Activated CD8-positive, alpha-beta memory T cell treated with anti-CD3 and anti-CD28 coated beads, Interleukin-2, amount 50 U/mL, for 24 hours (primary cell): ENCODE measurements around the gene APLP2.

ENCODE experiments used
- DNase-seq: peaks from one replicate; pipeline ENCODE4 v3.0.0-alpha.2; 2020; ENCODE audit errors: extremely low read depth

APLP2 gene

DNA sequence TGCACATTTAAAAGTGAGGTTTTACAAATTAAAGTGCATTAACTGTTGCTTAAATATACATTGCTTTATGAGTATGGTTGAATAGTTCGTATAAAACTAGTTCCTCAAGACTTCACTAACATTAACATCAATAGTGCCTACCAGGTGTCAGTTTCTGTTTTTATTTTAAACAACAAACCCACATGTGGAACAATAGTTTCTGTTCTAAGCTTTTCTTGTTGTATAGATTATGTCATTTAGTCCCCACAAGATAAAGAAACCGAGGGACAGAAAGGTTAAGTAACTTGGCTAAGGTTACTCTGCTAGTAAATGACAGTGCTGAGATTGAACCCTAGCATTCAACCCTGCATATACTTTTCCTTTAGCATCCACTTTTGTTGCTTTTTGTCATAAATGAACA lies 48.5 kb downstream of the APLP2 start:
- no peak for DNase-seq

DNA sequence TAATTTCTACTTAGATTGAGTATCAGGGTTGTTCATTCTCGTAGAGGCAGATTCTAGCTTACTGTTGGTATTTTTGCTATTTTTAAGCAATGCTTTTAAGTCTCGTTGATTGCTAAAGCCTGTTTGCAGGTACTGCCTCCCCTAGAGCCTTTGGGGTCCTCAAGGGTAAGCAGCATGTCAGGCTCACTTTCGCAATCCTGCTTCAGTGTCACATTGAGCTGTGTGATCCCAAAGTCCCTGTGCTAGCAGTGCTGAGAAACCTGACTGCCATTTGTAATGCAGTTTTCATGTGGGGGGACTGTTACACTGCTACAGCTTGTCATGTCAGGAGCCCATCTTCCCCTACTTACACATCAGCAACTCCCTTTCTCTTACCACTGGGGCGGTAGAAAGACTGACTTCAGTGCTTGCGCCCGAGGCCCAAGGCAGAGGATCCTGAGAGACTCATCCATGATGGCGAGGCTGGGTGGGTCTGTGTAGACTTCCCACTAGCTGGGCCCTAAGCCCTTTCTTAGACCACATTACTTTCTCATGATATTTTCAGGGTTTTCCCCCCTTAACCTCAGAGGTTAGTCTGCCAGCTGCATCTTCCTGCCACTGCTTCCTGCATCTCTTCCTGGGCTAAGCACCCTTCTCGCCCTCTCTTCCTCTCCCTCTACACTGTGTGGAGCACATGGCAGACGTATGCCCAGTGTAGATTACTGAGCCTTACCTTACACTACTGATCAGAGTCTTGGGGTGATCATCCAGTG lies 49.1 kb downstream of the APLP2 start:
- DNase-seq: no peak

DNA sequence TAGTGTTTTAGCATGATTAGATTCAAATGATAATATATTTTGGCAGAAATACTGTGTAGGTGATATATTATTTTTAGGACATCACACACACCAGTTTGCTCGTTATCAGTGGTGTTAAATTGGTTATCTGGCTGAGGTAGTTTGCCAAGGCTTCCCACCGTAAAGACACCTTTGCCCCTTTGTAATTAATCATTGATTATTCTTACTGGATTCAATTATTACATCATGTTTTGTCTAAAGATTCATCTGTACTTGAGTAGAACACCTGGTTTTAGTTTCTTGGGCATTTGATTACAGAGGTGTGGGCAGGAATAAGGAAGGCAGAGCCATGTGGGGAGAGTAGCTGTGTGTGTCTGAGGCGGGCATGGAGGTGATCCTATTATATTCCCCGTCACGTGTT lies 50.4 kb downstream of the APLP2 start:
- no peak for DNase-seq

DNA sequence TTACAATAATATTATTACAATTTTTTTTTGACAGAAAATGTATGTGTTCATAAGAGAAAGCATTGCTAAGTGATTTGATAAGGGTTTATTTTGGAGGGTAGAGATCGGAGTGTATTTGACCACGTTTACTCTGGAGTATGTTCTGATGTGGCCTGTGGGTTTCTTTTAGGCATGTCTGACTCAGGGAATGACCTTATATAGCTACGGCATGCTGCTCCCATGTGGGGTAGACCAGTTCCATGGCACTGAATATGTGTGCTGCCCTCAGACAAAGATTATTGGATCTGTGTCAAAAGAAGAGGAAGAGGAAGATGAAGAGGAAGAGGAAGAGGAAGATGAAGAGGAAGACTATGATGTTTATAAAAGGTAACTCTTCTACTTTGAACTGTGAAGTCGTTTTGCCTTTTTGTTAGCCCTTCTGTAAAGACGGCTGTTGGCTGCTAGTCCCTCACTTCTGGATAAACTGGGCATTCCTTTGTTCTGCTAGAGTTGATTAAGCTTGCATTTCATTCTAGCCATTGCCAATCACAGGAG lies 51.8 kb downstream of the APLP2 start:
- no peak for DNase-seq

DNA sequence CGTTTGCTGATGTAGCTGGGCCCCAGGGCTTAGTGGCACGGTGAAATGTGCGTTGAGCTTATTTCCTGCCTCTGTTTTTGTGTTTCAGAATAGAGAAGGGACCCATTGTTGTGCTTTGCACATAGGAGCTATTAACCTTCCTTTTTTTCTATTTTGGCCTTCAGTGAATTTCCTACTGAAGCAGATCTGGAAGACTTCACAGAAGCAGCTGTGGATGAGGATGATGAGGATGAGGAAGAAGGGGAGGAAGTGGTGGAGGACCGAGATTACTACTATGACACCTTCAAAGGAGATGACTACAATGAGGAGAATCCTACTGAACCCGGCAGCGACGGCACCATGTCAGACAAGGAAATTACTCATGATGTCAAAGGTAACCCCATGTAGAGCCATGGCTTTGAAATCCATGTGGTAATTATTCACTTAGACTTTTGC lies 52.5 kb downstream of the APLP2 start:
- DNase-seq: no peak

DNA sequence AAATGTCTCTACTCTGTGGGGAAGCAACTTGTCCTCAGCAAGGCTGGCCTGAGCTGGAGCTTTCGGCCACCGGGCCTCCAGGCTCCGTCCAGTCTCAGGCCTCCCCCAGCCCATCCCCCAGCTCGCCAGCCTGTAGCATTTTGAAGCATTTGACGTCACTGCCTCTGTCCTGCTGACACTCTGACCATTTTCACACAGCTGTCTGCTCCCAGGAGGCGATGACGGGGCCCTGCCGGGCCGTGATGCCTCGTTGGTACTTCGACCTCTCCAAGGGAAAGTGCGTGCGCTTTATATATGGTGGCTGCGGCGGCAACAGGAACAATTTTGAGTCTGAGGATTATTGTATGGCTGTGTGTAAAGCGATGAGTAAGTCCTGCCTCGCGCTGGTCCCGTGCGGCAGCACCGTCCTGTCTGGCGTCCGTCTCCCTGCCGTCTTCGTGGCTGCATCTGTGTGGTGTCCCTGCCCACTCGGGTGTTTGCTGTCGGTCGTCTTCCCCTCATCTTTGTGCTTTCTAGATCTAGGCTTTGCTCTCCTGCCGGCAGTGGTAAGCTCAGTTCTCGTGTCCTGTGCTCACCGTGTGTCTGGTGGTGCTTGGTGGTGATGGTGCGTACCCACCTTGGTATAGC lies 53.8 kb downstream of the APLP2 start:
- DNase-seq: no peak

DNA sequence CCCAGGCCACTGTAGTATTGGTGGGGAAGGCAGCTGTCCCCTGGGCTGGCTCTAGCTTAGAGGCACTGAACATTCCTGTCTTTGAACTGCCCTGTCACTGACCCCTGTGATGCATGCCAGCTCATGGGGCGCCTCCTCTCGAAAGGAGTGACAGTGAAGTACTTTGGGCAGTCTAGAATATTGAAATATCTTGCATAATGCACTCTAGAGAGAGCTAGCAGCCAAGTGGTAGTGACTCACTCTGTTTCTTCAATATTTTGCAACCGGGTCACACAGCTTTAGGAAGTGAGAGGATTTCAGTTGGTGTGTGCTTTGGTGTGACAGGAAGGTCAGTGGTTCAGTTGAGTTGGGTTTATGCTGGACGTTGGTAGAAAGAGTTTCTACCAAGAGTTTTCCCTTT lies 54.4 kb downstream of the APLP2 start:
- DNase-seq: no peak

DNA sequence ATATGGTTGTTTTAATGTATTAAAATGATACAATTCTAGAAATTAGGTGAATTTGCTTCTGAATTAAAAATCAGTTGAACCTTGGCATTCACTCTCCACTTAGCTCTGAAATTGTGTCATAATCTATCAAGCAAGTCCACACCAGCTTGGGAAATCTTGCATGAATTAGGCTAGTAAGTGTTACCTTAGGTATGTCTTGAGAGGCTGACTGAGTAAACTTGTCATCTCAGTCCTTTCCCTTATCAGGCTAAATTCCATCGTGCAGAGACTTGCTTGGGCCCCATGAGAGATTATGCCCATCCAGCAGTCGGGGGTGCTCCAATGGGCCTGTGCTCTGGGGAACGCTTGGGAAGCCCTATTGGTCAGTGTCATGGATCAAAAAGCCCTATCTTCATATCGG lies 55.9 kb downstream of the APLP2 start:
- DNase-seq: no peak

DNA sequence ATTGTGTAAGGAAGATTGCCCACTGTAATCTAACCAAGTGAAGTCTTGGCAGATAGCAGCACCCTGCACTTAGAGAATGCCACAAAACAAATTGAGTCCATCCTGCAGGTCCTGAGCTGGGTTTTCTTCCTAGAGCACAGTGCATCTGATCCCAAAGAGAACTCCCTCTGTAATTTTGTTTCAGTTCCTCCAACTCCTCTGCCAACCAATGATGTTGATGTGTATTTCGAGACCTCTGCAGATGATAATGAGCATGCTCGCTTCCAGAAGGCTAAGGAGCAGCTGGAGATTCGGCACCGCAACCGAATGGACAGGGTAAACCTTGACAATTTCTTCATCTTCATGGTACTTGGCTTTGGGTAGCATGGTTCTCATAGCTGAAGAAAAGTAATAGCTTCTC lies 56.8 kb downstream of the APLP2 start:
- no peak for DNase-seq

DNA sequence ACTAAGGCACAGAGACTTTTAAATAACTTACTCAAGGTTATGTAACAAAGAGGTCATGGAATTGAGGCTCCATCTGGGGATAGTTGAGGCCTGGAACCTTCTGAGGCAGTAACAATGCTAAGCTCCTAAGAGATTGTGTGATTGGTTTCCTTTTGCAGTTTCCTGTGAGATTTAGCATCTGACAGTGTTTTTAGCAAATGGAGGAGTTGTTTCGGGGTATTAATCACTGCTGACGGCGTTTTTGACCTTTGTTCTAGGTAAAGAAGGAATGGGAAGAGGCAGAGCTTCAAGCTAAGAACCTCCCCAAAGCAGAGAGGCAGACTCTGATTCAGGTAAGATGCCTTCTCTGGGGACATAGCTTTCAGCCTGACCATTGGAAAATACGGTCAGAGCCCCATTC lies 57.8 kb downstream of the APLP2 start:
- DNase-seq: no peak

DNA sequence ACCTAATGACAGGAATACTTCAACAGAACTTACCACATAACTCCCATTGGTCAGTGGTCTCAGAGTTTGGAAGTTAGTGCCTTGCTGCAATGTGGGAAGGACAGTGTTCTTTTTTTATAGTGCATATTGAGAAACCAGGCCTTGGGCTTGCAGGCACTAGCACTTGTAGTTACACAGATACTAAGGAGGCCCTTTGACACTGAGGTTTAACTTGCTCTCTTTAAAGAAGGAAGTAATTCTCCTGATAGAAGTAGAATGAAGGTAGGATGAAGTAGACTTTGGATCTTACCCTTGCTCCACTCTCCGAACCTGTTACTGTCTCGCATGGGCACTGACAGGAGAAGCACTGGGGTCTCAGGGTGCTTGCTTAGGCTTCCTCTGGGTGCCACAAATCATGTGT lies 58.9 kb downstream of the APLP2 start:
- DNase-seq: no peak

DNA sequence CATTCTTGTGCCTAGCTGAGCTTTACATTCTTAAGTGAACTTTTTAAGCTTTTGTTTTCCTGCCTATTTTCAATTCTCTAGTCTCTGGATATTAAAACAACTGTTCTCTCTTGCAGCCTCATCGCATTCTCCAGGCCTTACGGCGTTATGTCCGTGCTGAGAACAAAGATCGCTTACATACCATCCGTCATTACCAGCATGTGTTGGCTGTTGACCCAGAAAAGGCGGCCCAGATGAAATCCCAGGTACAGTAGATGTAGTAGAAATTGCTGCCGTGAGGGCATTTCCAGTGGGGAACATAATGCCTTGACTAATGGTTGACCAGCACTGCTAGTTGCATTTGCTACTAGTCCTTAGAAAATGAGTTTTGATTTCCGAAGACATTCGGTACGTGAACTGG lies 60.2 kb downstream of the APLP2 start:
- DNase-seq: no peak

DNA sequence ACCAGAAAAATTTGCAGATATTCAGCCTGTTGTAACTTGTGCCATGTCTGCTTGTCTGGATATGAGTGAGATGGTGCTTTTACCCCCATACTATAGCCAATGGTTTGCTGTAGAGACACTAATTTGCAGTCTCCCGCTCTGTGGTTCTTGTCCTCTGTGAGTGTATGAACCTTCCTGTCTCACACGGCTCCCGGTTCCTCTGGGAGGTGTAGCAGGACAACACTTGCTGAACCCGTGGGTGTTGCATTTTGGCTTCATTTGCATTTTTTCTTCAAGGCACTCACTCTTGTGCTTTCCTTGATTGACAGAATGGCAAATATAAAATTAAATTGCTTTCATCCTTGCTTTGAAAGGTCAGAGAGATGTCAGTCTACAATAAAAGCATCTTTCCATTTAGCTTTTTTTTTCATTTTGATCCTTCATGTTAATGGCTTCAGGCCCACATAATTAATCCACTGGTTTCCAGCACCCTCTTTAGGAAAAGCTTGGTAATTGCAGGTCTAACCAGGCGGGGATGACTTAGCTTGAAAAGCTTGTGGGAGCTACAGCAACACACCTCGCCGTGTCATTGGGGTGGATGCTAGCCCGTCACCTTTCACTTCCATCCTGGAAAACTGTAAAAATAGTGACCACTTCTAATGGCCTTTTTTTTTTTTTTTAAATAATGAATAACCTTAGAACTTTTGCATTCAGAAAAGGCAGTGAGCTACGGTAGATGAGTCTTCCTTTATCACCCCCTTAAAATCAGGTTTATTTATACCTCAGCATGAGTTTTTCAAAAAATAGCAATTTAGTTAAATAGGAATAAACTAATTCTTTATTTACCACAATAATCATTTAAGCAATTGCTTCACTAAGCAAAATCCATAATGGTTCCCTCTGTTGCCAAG lies 62.5 kb downstream of the APLP2 start:
- DNase-seq: peak; percentile 30

DNA sequence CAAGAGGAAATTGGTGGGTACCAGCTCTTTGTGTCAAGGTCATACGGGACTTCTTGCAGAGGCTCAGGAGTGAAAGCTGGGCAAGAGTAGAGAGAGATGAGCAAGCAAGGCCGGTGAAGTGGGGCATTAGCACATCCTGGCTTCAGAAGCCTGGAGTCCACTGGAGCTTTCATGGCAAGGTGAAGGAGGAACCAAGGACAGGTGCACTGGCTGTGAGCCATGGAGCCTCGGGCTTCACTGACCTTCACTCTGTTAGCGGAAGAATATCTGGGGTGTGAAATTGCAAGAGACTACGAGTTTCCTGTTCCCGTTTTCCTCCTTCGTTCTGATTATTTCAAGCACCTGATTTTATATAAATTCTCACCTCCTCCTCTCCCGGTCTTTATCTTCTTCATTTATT lies 64.0 kb downstream of the APLP2 start:
- no peak for DNase-seq

DNA sequence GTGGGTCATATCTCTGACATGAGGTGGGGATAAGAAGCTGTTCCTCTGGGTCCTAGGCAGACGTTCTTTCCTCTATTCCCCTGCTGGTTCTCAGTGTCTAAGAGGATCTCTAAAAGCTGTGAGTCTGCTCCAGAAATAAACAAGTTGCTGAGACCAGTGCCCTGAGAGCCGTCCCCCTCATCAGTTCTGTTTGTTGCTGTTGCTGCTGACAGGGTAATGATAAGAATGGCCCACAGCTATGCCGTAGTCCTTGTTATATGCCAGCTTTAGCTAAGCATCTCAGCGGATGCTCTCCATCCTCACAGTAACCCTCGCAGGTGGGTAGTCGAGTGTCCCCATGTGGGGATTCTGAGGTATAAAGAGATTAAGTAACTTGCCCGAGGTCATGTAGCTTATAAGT lies 66.4 kb downstream of the APLP2 start:
- DNase-seq: no peak

DNA sequence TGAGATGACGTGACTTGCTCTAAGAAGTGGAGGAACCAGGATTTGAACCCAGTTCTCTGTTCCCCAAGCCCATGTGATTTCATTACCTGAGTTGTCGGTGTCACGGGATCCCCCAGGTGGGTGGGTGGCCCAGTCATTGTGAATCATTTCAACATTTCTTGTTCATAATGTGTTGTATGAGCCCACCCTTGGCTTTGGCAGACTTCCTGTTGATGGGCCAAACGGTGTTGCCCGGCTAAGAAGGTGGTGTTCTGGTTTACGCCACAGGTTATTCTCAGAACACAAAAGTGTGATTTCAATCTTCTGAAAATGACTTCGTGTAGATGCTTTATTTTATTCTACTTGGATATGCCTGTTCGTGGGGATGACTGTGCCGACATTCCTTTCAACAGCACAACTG lies 68.3 kb downstream of the APLP2 start:
- DNase-seq: no peak

DNA sequence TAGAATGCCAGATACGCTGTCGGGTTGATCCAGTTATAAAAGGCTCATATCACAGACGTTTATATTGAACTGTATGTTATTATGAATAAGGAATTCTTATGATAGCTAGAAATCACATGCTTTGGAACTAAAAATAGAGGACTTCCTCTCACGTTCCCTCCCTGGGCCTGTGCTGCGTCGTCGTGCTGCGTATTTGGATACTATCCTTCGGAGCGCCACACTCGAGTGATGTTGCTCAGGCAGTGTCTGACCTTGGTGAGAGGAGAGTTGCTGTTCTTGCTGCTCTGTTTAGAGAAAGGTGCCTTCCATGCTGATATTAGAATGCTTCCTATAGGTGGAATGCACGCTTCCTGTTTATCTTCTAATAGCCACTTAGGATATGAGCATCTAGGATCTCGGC lies 69.7 kb downstream of the APLP2 start:
- DNase-seq: no peak

DNA sequence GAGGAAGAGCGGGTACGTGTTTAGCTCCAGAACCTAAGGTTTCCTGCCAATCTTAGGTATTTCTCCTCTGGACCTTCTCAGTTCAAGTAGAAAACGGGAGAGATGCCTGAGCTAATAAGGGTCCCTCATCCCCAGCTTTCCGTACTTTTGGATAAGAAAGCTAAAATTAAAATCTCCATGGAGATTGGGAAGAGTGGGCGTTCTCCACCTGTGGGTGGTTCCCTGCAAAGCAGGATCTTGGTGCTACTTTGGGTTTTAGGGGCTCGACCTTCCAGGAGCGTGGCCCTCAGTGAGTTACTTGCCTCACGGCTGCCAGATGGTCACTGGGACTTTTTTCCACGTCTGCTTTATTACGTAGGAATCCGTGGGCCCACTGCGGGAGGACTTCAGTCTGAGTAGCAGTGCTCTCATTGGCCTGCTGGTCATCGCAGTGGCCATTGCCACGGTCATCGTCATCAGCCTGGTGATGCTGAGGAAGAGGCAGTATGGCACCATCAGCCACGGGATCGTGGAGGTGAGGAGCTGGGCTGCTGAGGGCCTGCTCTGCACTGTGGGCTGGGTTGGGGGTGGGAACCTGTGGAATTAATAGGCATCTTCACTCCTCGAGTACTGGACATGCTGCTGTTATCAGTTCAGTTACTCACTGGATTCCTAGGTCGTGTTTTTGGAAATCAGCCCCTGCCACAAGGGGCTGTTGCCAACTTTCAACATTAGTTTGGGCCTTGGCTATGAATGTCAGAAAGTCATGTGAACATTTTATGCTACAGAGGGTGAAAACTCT lies 72.1 kb downstream of the APLP2 start:
- DNase-seq: no peak

DNA sequence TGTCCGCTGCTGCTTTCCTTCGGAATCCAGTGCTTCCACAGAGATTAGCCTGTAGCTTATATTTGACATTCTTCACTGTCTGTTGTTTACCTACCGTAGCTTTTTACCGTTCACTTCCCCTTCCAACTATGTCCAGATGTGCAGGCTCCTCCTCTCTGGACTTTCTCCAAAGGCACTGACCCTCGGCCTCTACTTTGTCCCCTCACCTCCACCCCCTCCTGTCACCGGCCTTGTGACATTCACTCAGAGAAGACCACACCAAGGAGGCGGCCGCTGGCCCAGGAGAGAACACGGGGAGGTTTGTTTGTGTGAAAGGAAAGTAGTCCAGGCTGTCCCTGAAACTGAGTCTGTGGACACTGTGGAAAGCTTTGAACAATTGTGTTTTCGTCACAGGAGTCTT lies 74.4 kb downstream of the APLP2 start:
- no peak for DNase-seq

DNA sequence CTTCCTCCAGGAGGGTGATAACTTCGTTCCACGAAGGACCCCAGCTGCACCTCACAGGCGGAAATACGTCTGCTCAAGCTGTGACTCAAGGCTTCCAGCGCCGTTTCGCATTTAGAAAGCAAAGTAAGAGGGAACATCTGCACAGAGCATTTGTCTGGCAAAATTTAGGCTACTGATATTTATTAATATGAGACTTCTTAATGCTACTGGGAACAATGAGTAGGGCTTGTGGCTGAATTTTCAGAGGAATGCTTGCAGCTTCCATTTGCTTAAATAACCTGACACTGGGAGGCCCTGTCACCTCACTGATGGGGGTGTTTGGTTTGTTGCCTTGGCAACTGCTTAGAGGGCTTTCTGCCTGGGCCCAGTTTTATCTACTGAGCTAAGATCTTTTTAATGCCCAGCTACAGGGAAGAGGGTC lies 75.2 kb downstream of the APLP2 start:
- DNase-seq: no peak

DNA sequence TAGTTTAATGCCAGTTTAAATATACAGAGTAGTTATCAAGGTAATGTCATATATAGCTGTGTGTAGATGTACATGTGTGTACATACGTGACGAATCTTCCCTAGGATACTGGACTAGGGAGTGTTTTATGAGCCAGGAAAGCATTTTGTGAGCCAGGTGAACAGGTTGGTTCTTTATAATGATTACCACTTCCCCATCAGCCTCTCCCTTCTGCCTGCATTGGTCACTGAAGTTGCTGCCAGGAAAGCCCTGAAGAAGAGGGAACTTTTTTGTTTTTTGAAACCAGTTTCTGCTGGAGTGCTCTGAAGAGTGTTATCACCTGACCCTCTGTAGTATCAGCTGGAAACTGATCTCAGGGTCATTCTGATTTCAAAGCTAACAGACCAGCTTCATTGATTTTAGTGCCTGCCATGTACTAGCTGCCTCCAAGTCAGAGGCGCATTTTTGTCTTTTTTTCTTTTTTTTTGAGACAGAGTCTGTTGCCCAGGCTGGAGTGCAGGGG lies 75.7 kb downstream of the APLP2 start:
- DNase-seq: no peak
